ENCODE measurements around the gene EPM2A.

The EPM2A gene

GRCh38 chr6:145631374-145631773, 103.9 kb downstream of the EPM2A start:
- TF ChIP-seq CTCF (IDR thresholded peaks at IDR 0.05; ENCODE audit: extremely low read depth, missing control alignments) = no peak

GRCh38 chr6:145630598-145630997, 104.7 kb downstream of the EPM2A start:
- DNase-seq (ENCODE audit: low spot score) = no peak
- TF ChIP-seq CTCF (IDR thresholded peaks at IDR 0.05; ENCODE audit: extremely low read depth, missing control alignments) = no peak

More at GRCh38 chr6:145631374-145631773, 103.9 kb downstream of the EPM2A start:
- no peak for DNase-seq (ENCODE audit: low spot score)

- no peak for TF ChIP-seq CTCF (IDR thresholded peaks at IDR 0.05; ENCODE audit: extremely low read depth, missing control alignments)
Measured at GRCh38 chr6:145629478-145629877, 105.8 kb downstream of the EPM2A start.

GRCh38 chr6:145627451-145627850, 107.9 kb downstream of the EPM2A start:
- TF ChIP-seq CTCF (IDR thresholded peaks at IDR 0.05; ENCODE audit: extremely low read depth, missing control alignments) = no peak
- no peak for DNase-seq (ENCODE audit: low spot score)

More at GRCh38 chr6:145629478-145629877, 105.8 kb downstream of the EPM2A start:
- DNase-seq (ENCODE audit: low spot score) = no peak

- TF ChIP-seq CTCF (IDR thresholded peaks at IDR 0.05; ENCODE audit: extremely low read depth, missing control alignments) = no peak
- no peak for DNase-seq (ENCODE audit: low spot score)
Measured at GRCh38 chr6:145626857-145627256, 108.5 kb downstream of the EPM2A start.

- TF ChIP-seq CTCF (IDR thresholded peaks at IDR 0.05; ENCODE audit: extremely low read depth, missing control alignments) = no peak
- DNase-seq (ENCODE audit: low spot score) = no peak
Measured at GRCh38 chr6:145623231-145623630, 112.1 kb downstream of the EPM2A start.

GRCh38 chr6:145621776-145622175, 113.5 kb downstream of the EPM2A start:
- DNase-seq (ENCODE audit: low spot score) = no peak
- no peak for TF ChIP-seq CTCF (IDR thresholded peaks at IDR 0.05; ENCODE audit: extremely low read depth, missing control alignments)

Measured in GM20000 (cell line).